ENCODE results near the gene FBXW7. TPM values are rescaled to one million over a fixed set of nuclear protein-coding genes. Genes with fewer than 3 reads are reported as not detected.

Gene FBXW7
- total RNA-seq, 2 donors from 2014 or later: 32.4 to 39.2 TPM

GRCh38 chr4:152522754-152523153 lies 13.1 kb downstream of the FBXW7 start:
- intact Hi-C loops (cut with DNase I, micrococcal nuclease): no loop called here
- DNase-seq (no peak), ATAC-seq (no peak)

DNA sequence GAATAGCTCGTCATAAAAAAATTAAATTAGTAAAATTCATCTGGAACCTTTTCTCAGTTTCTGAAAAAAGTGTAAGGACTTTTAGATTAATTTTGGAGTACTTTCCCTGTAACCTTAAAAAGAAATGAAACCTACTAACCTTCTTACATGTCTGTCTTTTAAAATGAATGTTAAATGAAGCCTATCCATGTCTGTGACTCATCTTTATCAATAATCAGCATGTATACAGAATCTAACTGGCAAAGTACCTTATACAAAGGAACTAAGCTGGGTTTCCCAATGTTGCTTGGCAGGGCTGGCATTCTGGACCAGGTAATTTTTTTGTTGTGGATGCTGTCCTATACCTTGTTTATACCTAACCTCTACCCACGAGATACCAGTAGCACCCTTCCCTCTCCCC lies 13.6 kb downstream of the FBXW7 start:
- DNase-seq (no peak), ATAC-seq (no peak)
- intact Hi-C loops (cut with DNase I, micrococcal nuclease): no loop called here

GRCh38 chr4:152516156-152516555 lies 19.7 kb downstream of the FBXW7 start:
- DNase-seq (no peak), ATAC-seq (no peak)
- intact Hi-C loops (cut with DNase I, micrococcal nuclease): loop anchor here in 1 of 2 donors (10.0 kb wide), 1 partner anchor 119 kb away; no protein-coding TSS in a partner anchor

DNA sequence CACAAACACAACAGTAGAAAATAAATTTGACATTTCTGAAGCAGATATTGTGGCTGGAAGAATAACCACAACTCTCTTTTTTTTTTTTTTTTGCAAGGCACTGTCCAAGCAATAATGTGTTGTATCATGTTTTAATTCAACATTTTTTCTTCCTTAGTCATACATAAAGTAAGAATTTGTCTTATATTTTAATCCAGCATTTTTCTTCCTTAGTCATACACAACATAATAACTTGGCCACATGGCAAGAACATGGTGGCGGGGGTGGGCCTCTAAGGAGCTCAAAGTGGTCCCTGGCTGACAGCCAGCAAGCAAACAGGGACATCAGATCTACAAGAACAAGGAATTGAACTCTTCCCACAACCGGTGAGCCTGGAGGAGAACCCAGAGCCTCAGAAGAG lies 20.2 kb downstream of the FBXW7 start:
- no peak for ATAC-seq
- intact Hi-C loops (cut with DNase I, micrococcal nuclease): loop anchor here in 1 of 2 donors (10.0 kb wide), 1 partner anchor 119 kb away; no protein-coding TSS in a partner anchor
- no peak for DNase-seq

GRCh38 chr4:152514356-152514755 lies 21.5 kb downstream of the FBXW7 start:
- ATAC-seq: no peak
- no peak for DNase-seq

GRCh38 chr4:152513078-152513477 lies 22.8 kb downstream of the FBXW7 start:
- intact Hi-C loops (cut with DNase I, micrococcal nuclease): loop anchor here in 1 of 2 donors (10.0 kb wide), 1 partner anchor 122 kb away; no protein-coding TSS in a partner anchor
- no peak for ATAC-seq
- no peak for DNase-seq

More at GRCh38 chr4:152514356-152514755, 21.5 kb downstream of the FBXW7 start:
- intact Hi-C loops (cut with DNase I, micrococcal nuclease): loop anchor here in 1 of 2 donors (10.0 kb wide), 1 partner anchor 120 kb away; no protein-coding TSS in a partner anchor

DNA sequence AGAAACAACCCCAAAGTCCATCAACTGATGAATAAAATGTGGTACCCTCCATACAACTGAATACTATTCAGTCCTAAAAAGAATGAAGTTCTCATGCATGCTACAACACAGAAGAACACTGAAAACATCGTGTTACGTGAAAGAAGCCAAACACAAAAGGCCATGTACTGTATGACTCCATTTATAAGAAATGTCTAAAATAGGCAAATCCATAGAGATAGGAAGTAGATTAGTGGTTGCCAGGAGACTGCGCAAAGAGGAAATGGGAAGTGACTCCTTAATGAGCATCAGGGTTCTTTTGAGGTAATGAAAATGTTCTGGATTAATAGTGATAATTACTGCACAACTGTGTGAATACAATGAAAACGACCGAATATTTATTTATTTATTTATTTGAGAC lies 23.4 kb downstream of the FBXW7 start:
- DNase-seq: no peak
- intact Hi-C loops (cut with DNase I, micrococcal nuclease): loop anchor here in 1 of 2 donors (10.0 kb wide), 1 partner anchor 122 kb away; no protein-coding TSS in a partner anchor
- no peak for ATAC-seq

DNA sequence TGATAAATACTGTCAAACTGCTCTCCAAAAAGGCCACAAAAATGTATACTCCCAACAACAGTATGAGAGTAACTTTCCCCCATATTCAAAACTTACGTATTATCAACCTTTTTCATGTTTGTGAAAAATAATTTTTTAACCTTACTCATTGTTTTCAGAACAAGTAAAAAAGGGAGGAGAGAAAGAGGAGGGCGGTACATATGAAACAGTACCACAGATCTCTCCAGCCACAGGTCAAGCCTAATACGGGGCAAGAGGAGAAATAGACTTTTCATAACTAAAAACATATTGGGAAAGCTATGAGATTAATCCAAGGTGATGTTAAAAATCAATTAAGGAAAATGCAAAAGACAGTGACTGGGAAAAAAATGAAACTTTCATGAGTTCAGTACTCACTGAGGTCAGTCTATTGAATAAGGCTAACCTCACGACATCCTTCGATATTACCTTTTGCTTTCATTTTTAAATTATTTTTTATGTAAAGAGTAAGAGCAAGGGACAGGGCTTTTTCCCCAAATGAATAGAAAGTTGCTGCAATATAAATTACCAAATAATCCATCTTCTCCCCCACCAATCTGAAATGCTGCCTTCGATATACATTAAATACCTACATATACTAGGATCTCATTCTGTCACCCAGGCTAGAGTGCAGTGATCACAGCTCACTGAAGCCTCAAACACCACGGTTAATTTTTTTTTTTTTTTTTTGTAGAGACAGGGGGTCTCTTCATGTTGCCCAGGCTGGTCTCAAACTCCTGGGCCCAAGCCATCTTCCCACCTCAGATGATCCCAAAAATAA lies 25.3 kb downstream of the FBXW7 start:
- intact Hi-C loops (cut with DNase I, micrococcal nuclease): loop anchor here in 1 of 2 donors (10.0 kb wide), 1 partner anchor 124 kb away; no protein-coding TSS in a partner anchor
- no peak for ATAC-seq
- no peak for DNase-seq

- DNase-seq: no peak
- intact Hi-C loops (cut with DNase I, micrococcal nuclease): loop anchor here in 1 of 2 donors (10.0 kb wide), 1 partner anchor 125 kb away; no protein-coding TSS in a partner anchor
- peak; percentile 82 for ATAC-seq
Measured at GRCh38 chr4:152509595-152510225, 26.2 kb downstream of the FBXW7 start.

DNA sequence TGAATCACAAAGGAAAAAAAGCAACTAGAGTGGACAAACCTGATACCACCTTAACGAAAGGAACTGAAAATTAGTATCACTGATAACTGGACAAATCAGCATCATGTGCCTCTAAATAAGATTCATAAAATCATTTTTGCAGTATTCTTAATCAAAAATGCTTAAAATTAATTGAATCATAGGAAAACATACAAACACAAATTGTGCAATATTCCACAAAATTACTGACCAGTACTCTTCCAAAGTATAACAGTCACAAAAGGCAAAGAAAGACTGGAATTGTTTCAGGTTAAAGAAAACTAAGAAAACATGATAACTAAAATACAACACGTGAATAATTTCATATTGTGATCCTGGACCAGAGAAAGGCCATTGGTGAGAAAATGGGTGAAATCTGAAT lies 27.1 kb downstream of the FBXW7 start:
- intact Hi-C loops (cut with DNase I, micrococcal nuclease): no loop called here
- ATAC-seq (no peak), DNase-seq (no peak)

DNA sequence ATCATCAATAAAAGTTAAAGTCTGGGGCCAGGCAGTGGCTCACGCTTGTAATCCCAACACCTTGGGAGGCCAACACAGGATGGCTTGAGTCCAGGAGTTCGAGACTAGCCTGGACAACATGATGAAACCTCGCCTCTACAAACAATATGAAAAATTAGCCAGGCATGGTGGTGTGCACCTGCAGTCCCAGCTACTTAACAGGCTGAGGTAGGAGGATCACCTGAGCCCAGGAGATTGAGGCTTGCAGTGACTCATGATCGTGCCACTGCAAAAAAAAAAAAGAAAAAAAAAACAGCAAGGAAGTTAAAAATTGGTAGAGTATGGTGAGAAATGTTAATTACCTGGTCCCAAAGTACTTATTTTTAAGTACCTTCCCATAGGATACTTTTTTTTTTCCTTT lies 27.5 kb downstream of the FBXW7 start:
- DNase-seq (no peak), ATAC-seq (no peak)
- intact Hi-C loops (cut with DNase I, micrococcal nuclease): no loop called here

DNA sequence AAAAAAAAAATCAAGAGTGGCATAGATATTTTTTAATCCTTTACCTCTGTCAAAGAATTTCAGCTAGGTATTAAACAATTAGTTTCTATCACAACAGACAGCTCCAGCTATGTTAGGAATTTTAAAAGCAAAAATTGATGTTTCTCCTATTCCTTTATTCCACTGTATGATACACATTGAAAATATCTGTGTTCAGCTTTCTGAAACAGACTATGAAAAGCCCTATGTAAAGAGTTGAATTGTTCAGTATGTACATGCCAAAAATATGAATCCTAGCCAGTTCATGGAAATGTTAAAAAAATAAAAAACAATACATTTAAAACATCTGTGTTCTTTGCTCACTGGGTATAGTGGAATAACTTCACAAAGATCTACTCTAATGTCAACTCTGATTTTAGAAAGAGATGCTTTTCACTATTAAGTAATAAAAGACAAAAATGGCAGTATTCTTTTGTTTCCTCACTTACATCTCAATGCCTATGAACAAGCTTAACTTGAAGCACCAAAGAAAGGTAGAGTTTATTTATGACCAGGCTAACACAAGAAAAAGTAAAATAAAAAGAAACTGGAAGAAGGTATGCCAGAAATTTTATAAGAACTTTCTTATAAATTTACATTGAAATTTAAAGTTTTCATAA lies 32.1 kb downstream of the FBXW7 start:
- ATAC-seq: no peak
- DNase-seq: no peak
- intact Hi-C loops (cut with DNase I, micrococcal nuclease): loop anchor here in 1 of 2 donors (5.0 kb wide), 1 partner anchor 139 kb away; no protein-coding TSS in a partner anchor

- ATAC-seq: no peak
- intact Hi-C loops (cut with DNase I, micrococcal nuclease): loop anchor here in 1 of 2 donors (5.0 kb wide), 1 partner anchor 140 kb away; no protein-coding TSS in a partner anchor
- DNase-seq: no peak
Measured at GRCh38 chr4:152501846-152502536, 33.9 kb downstream of the FBXW7 start.

- intact Hi-C loops (cut with DNase I, micrococcal nuclease): loop anchor here in 1 of 2 donors (5.0 kb wide), 1 partner anchor 141 kb away; no protein-coding TSS in a partner anchor
- peak; percentile 77 for ATAC-seq
- DNase-seq: peak; percentile 31 to 37
Measured at GRCh38 chr4:152500800-152501434, 35.0 kb downstream of the FBXW7 start.

GRCh38 chr4:152500275-152500674 lies 35.6 kb downstream of the FBXW7 start:
- DNase-seq (no peak), ATAC-seq (no peak)
- intact Hi-C loops (cut with DNase I, micrococcal nuclease): loop anchor here in 1 of 2 donors (5.0 kb wide), 1 partner anchor 142 kb away; no protein-coding TSS in a partner anchor

GRCh38 chr4:152499344-152499743 lies 36.5 kb downstream of the FBXW7 start:
- no peak for ATAC-seq
- intact Hi-C loops (cut with DNase I, micrococcal nuclease): no loop called here
- no peak for DNase-seq

DNA sequence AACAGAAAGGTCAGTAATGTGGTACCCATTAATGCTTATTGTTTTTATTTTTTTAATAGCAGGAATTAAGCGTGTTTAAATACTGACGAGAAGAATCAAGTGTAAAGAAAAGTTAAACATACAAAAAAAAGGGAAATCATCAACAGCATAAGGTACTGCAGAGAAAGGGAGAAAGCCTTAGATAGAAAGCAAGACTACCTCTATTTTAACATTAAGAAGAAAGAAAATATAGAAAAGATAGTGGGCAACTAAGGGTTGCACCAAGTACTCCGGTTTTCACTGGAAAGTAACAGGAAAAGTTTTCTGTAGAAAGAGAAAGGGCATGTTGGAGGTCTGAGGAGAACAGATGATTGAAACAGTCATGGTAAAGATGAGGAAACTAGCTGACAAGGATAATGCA lies 41.9 kb downstream of the FBXW7 start:
- ATAC-seq: no peak
- intact Hi-C loops (cut with DNase I, micrococcal nuclease): no loop called here
- no peak for DNase-seq

GRCh38 chr4:152488246-152488645 lies 47.6 kb downstream of the FBXW7 start:
- ATAC-seq (no peak), DNase-seq (no peak)
- intact Hi-C loops (cut with DNase I, micrococcal nuclease): no loop called here

All from left colon (tissue), 2 donors.